Activated T-cell treated with anti-CD3 and anti-CD28 coated beads for 1 hour (primary cell): ENCODE data around the gene ZNF792.
A peak's percentile ranks its signal among the peaks of the same experiment; 100 is the strongest.
"Not testable (repeated sequence)": the region's sequence is repeated elsewhere in the genome, so short reads cannot be mapped to it uniquely, and the experiment has no call there.

Source experiments
- DNase-seq: peaks from one replicate; pipeline ENCODE4 v3.0.0-alpha.2; 2020; ENCODE audit warnings: low read depth

ZNF792 gene

DNA sequence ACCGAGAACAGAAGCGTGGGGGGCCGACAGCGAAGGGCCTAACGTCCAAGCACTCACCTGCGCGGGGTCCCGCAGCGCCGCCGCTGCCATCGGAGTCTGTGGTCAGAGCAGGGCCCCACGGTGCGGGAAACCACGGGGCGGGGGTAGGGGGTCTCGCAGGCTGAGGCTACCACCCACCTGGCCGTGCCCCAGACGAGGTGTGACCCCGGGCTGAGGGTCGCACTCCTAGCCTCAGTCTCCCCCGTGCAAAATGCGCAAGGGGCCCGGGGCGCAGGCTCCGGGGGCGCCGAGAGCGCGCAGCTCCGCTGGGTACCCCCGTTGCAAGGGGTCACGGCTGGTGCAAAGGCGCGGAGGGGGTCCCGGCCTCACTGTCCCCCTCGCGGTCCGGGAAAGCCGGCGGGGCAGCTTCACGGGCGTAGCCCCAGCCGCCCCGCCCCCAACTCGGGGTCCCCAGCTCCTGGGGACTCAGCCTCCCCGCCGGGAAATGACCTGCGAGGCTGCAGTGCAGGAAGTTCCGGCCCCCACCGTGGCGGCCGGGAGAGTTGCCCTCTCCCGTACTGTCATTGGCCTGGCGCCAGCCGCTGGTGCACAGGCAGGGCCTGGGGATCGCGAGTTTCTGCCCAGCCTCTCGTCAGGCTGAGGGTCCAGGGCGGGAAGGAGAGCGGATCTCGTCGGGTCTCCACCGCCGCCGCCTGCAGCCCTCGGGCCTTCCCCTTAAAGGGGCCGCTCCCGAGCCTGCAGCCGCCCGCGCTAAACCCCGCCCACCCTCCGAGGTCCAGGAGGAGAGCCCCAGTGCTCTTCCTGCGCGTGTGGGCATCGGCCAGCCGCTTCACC is at the start of gene ZNF792:
Gene ZNF792, minus strand, starts transcription at position 657 of the 834 bp plus-strand sequence. Its CDS starts 567 bp downstream, at position 90.
- peak; percentile 36 for DNase-seq

DNA sequence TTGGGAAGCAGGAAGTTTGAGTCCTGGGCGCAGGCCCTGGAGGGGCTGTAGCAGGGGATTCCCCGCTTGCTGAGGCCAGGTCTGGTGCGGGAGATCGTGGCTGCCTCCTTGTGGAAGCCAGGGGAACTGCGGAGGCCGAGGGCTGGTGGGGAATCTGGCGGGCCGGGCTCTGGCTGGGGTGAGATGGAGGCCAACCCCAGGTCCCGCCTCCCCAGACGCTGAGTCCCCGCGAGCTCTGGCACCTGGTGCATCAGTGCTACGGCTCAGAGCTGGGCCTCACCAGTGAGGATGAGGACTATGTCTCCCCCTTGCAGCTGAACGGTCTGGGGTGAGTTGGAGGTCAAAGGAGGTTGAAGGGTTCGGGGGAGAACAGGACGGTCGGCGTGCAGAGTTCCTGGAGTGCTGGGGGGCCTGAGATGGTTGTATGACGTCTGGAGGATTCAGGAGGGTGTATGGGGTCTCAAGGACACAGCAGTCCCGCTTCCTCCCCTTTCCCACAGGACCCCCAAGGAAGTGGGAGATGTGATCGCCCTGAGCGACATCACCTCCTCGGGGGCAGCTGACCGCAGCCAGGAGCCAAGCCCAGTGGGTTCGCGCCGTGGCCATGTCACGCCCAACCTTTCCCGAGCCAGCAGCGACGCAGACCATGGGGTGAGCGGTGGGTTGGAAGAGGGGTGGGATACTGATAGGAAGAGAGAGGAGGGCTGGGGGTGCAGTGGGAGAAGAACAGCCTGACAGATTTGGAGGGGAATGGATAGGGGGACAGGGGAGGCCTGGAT is 49.2 kb upstream of the ZNF792 start:
- peak; percentile 73 for DNase-seq

DNA sequence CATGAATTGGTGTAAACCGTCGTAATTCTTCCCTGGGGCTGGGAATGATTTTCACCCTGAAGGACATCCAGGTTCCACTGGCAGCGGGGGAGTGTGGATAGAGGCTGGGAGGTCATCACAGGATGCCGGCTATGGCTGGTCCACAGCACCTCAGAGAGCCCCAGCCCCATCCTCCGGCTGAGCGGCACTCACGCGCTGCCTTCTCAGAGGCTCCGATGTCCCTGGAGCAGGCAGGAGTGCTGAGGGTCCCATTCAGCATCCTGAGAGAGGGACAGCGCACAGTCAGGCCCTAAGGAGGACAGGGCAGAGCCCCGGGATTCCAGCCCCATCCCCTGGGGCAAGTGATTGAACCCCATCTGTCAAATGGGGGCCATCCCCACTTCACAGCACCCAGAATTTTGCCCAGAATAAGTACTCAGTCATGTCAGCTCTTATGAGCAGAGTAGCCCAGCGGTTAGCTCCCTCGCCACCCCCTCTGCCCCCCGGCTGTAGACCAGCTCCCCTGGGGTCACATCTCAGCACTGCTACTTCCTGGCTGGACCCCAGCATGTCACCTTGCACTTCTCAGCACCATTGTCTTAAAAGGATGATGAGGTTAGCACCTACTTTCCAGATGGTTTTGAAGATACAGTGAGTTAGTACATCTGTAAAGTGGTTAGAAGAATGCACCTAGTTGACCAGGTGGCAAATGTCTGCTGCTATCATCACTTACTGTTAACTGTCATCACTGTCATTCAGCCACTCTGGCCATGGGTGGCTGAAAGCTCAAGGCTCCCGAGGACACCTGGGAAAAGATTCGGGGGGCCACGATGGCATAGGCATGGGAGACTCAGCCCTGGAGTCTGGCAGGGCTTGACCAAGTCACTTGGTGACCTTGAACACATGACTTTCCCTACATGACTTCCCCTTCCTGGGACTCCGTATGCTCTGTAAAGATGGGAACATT is 48.0 kb upstream of the ZNF792 start:
- no peak for DNase-seq

DNA sequence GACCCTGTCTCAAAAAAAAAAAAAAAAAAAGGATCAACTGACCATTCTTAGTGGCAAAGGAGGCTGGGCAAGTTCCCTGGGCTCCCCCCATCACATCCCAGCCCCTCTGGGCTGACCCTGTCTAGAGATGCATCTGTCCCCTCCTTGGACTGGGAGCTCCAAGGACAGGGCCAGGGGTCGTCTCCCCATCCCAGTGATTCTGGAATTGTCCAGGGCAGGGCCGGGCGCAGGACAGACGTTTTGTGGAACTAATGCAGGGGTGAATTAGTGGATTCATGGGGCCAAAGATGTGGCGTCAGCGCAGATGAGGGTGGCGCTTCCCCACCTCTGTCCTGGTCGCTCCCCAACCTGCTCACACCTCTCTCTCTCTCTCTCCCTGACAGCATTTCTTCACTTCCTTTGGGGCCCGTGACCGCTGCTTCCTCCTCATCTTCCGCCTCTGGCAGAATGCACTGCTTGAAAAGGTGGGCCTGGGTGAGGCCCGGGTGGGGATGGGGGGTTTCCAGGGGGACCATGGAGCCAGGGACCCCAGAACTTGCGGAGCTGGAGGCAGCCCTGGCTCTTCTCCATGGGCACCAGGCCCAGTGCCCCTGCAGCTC is 47.2 kb upstream of the ZNF792 start:
- DNase-seq: no peak

DNA sequence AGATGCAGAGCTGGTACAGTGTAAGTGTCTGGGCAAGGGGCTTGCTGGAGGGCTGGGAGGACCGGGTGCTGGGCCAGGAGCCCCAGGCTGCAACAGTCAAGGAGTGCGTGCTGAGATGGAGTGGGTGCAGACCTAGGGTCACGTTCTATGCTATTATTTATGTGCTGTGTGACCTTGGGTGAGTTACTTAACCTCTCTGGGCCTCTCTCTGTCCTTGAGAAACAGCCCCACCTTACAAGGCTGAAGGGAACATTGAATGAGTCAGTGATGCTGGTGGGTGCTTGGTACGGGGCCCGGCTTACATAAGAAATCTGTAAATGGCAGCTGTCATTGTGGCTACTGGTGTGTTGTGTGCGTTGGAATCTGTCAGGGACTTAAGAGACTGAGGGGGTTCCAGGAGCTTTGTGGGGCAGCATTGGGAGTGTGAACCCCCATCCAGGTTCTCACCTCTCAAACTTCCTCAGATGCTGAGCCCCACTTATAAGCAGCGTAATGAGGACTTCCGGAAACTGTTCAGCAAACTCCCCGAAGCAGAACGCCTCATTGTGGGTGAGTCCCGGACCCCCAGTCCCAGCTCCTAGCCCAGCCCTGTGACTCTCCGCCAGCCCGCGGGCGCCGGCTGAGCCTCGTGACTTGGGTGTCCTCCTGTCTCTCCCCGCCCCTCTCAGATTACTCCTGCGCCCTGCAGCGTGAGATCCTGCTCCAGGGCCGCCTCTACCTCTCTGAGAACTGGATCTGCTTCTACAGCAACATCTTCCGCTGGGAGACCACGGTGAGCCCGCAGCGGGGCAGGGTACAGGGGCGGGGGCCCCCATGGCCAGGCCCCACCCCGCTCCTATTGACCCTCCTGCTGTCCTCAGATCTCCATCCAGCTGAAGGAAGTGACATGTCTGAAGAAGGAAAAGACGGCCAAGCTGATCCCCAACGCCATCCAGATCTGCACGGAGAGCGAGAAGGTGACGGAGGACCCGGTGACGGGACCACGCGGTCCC is 45.7 kb upstream of the ZNF792 start:
- no peak for DNase-seq

DNA sequence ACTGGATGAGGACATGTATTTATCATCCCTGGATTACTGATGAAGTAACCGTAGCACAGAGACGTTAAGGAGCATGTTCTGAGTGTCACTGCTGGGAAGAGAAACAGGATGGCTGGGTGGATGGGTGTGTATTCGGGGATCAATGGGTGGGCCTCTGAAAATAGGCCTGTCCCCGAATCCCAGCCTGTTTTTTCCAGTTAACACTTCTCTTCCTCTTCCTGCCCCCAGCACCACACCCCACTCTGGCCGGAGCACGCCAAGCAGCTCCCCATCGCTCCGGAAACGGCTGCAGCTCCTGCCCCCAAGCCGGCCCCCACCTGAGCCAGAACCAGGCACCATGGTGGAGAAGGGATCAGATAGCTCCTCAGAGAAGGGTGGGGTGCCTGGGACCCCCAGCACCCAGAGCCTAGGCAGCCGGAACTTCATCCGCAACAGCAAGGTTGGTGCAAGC is 44.9 kb upstream of the ZNF792 start:
- no peak for DNase-seq

DNA sequence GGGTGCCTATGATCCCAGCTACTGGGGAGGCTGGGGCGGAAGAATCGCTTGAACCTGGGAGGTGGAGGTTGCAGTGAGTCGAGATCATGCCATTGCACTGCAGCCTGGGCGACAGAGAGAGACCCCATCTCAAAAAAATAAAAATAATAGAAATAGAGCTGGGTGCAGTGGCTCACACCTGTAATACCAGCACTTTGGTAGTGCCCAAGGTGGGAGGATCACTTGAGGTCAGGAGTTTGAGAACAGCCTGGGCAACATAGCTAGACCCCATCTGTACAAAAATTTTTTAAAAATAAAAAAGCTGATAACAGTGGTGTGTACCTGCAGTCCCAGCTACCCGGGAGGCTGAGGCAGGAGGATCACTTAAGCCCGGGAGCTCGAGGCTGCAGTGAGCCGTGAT is 43.4 kb upstream of the ZNF792 start:
- DNase-seq: not testable (repeated sequence)

DNA sequence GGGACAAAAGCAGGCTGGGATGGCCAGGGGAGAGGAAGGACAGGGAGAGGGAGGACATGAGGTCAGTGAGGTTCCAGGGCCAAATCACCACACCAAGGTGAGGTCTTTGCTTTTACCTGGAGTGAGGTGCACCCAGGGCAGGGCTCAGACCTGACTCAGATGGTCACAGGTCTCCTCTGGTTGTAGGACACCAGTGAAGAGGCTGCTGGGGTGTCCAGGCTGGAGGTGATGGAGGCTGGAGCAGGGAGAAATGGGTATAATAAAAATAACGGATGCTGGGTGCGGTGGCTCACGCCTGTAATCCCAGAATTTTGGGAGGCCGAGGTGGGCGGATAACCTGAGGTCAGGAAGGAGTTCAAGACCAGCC is 43.0 kb upstream of the ZNF792 start:
- no peak for DNase-seq

DNA sequence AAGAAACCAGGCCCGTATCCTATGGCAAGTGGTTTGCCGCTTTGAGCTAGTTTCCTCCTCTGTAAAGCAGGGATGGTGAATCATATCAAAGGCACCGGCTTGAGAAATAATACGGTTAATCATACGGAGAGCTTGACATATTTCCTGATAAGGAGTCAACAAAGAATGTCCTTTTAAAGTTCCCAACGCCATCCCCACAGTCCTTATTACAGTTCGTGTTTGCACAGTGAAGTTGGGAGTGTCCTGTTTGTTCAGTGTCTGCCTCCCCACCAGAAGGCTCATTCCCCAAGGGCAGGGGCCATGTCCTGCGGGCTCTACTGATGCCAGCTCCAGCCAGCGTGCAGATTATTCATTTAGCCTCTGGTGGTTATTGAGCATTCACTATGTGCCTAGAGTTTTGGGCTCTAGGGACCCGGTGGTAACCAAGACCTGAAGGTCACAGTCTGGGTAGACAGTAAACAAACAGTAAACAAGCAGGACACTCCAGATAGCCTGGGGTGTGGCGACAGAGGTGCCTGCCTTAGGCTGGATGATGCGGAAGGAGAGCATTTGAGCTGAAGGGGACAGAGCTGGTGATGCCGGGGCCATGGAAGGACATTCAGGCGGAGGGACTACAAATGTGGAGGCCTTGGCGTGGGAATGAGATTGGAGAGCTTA is 42.4 kb upstream of the ZNF792 start:
- DNase-seq: no peak

DNA sequence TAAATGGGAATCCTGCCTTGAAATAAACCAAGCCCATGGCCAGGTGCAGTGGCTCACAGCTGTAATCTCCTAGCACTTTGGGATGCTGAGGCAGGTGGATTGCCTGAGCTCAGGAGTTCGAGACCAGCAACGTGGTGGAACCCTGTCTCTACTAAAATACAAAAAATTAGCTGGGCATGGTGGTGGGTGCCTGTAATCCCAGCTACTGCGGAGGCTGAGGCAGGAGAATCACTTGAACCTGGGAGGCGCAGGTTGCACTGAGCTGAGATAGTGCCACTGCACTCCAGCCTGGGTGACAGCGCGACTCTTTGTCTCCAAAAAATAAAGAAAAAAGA is 41.9 kb upstream of the ZNF792 start:
- DNase-seq: not testable (repeated sequence)

DNA sequence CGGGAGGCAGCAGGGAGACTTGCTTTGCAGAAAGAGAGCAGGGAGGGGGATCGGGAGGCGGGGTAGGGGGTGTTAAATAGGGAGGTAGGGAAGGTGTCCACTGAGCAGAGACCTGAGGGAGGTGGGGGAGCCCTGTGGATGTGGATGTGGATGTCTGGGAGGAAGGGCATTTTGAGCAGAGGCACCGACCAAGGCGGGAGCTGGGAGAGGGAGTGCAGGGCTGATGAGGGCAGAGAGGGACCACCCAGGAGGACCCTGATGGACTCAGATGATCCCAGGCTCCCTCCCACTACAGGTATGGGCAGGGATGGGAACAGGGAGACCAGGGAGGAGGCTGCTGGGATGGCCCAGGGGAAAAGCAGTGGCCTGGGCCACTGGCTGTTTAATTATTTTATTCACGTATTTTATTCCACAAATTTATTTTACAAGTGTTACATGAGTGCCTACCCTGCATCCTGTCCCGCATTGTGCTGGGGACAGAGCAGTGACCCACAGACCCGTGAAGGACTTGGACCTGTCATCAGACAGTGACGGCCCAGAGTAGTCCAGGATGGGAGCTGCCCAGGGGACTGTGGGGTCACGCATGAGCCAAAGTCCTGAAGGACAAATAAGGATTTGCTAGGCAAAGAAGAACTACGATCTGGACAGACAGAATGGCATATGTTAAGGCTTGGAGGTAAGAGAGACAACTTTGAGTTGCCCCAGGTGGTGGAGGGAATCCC is 41.4 kb upstream of the ZNF792 start:
- DNase-seq: no peak

DNA sequence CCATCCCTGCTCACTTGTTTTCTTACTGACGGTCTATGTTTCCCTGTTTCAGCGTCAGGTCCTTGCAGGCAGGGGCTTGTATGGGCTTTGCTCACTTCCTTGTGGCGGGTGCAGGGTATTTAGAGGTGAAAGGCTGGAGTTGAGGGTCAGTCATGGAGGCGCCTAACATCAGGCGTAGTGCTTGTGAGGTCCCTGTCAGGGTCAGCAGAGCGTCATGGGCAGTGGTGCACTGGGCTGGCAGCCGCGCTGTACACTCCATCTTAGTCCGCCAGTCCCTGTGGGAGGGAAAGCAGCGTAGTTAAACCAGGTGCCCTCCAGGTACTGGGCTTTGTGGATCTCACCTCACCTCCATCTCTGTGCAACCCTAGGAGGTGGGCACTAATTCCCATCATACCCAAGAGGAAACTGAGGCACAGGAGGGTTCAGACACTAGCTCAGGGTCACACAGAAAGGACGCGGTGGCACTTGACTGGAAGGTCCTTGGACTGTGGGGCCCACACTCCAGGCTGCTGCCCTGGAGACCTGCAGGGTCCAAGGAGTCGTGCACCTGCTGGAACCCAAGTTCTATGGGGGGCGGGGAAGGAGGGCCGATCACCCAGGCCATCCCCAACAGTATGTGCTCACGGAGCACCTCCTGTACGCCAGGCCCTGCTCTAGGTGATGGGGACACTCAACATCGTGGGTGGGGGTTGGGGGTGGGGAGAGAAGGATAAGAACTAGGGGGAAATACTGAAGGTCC is 40.7 kb upstream of the ZNF792 start:
- DNase-seq: no peak

DNA sequence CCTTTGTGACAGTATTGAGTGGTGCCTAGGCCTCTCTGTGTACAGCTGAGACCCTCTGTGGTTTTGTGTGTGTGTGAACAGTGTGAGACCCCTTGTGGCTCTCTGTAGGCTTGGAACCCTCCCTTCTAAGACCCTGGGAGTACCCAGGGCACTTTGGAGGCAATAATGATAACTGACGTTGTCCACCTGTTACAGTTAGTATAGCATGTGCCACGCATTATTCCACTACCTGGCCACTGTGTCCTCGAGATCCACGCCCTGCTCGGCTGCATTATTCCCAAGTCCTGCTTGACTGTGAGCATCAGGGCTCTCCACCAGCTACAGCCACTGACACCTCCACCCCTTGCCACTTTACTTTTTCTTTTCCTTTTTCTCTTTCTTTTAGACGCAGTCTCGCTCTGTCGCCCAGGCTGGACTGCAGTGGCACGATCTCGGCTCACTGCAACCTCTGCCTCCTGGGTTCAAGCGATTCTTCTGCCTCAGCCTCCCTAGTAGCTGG is 38.1 kb upstream of the ZNF792 start:
- DNase-seq: no peak

DNA sequence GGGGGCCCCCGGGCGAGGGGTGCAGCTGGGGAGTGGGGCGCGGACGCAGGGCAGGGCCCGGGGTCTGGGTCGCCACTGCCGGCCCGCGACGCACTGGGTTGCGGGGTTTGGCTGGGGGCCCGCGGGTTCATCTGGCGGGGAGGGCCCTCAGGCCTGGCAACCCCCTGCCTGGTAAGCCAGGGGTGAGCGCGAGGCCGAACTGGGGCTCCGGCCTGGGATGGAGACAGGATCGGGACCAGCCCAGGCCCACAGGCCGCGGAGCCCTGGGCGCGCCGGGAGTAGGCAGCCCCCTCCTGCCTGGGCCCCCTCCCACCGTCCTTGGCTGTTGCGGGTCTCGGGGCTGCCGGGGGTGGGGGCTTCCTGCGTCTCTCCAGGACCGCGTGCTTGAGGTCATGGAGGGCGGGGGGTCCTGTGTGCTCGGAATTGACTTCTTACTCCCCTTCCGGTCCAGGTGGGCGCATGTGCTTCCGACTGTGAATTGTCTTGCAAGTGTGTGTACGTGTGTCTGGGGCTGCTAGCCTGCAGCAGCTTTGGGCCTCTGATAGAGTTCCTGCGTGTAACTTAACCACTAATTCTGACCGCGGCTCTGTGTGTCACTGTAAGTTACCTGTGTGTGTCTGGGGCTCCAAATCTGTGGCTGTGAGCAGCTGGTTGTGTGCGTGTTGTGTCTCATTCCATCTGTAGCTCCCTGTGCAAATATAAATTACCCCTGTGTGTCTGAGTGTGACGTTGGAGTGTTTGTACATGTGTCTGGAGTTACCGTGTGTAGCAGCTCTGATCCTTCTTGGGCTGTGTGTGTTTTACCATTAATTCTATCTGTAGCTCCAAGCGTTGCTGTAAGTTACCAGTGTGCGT is 36.8 kb upstream of the ZNF792 start:
- peak; percentile 37 for DNase-seq

DNA sequence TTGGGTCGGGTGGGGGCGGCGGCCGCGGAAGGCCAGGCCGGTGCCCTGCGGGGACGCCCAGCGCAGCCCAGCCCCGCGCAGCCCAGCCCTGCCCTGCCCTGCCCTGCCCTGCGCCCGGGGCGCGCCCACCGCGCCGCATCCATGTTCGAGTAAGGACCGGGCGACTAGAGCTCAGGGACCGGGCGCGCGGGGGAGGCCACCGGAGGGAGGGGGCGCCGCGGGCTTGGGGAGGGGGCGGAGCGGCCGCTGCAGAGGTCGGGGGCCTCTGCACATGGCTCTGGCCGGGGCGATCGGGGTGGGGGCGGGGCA is 36.3 kb upstream of the ZNF792 start:
- no peak for DNase-seq

DNA sequence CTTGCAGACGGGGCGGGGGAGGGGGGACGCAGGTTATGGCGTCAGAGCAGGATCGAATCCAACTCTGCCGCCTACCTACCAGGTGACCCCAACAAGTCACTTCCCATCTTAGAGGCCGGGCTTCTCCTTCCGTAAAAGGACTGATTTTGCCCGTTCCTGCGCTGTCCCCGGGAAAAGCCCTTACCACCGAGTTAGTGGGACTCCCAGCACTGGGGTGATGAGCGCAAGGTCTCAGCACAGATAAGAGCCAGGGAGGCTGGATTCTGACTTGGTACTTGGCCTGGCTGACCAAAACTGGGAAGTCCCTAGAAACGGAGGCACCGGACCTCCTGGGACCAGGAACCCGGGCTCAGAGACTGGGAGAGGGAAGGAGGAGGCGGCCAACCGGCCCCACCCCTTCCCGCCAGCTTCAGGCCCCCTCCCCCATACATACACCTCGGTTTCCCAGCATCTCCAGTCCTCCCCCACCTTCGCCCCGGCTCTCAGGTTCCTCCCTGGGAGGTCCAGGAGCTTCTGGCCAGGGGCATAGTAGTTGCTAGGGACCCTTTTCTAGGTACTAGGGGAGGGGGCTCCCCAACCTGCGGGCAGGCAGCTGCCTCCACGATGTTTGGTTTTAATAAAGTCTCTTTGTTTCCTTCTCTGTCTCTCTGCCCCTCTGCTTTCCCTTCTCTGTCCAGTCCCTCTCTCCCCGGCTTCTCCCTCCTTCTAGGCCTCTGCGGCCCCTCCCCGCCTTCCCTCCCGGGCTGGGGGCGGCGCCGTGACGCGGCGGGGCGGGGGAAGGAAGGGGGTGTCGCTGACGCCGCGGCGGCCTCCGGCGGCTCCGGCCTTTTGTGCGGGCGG is 35.7 kb upstream of the ZNF792 start, which contains the start of gene GRAMD1A:
Gene GRAMD1A, plus strand, starts transcription at position 826 of the 840 bp plus-strand sequence. CDS start 156 bp downstream, outside the sequence.
- DNase-seq: peak; percentile 63
